HEK293 (cell line): Measurements from ENCODE around the gene SETD5.

ENCODE experiments used
- BCL11B ChIP-seq: fragments of 450-650 bp; formaldehyde crosslinking; IDR thresholded peaks from 2 replicates; pipeline ENCODE4 v1.5.1; 2016; ENCODE audit warnings: low read depth, missing biosample characterization, missing genetic modification characterization
- GFI1B ChIP-seq: fragments of 450-650 bp; formaldehyde crosslinking; IDR thresholded peaks from 2 replicates; pipeline ENCODE4 v1.5.1; 2016; ENCODE audit warnings: missing biosample characterization, missing genetic modification characterization
- GLI2 ChIP-seq: fragments of 450-650 bp; formaldehyde crosslinking; IDR thresholded peaks from 2 replicates; pipeline ENCODE4; 2017; ENCODE audit warnings: missing biosample characterization, missing genetic modification characterization, low read depth, borderline replicate concordance
- KLF1 ChIP-seq: fragments of 450-650 bp; formaldehyde crosslinking; IDR thresholded peaks from 2 replicates; pipeline ENCODE4 v1.5.1; 2016; ENCODE audit warnings: missing biosample characterization, missing genetic modification characterization
- REPIN1 ChIP-seq: fragments of 450-650 bp; formaldehyde crosslinking; IDR thresholded peaks from 2 replicates; pipeline ENCODE4 v1.5.1; 2017; ENCODE audit warnings: missing biosample characterization, missing genetic modification characterization, low read depth
- TRIM28 ChIP-seq: IDR thresholded peaks from 2 replicates; pipeline ENCODE4 v1.6.1; 2011; ENCODE audit warnings: low read length, control low read depth, borderline replicate concordance
- ZBTB48 ChIP-seq: fragments of 450-650 bp; formaldehyde crosslinking; IDR thresholded peaks from 2 replicates; pipeline ENCODE4 v1.5.1; 2016; ENCODE audit warnings: missing biosample characterization, missing genetic modification characterization
- ZNF19 ChIP-seq: fragments of 450-650 bp; formaldehyde crosslinking; IDR thresholded peaks from 2 replicates; pipeline ENCODE4; 2016; ENCODE audit warnings: missing biosample characterization, missing genetic modification characterization, low read depth
- ZNF2 ChIP-seq: fragments of 450-650 bp; formaldehyde crosslinking; IDR thresholded peaks from 2 replicates; pipeline ENCODE4 v1.5.1; 2016; ENCODE audit warnings: missing biosample characterization, missing genetic modification characterization
- ZNF223 ChIP-seq: fragments of 450-650 bp; formaldehyde crosslinking; IDR thresholded peaks from 2 replicates; pipeline ENCODE4 v1.5.1; 2016; ENCODE audit warnings: missing biosample characterization, missing genetic modification characterization
- ZNF280C ChIP-seq: fragments of 450-650 bp; formaldehyde crosslinking; IDR thresholded peaks from 2 replicates; pipeline ENCODE4 v1.5.1; 2016; ENCODE audit warnings: missing biosample characterization, missing genetic modification characterization
- ZNF324 ChIP-seq: fragments of 450-650 bp; formaldehyde crosslinking; IDR thresholded peaks from 2 replicates; pipeline ENCODE4 v1.5.1; 2016; ENCODE audit warnings: missing biosample characterization, missing genetic modification characterization
- ZNF518A ChIP-seq: fragments of 450-650 bp; formaldehyde crosslinking; conservative IDR thresholded peaks from 2 replicates; pipeline ENCODE4 v1.5.1; 2016; ENCODE audit warnings: low read depth, missing biosample characterization, missing genetic modification characterization
- ZNF549 ChIP-seq: fragments of 450-650 bp; IDR thresholded peaks from 2 replicates; pipeline ENCODE4 v1.5.1; 2018; ENCODE audit warnings: missing biosample characterization, missing genetic modification characterization, mild to moderate bottlenecking, inconsistent platforms, moderate library complexity
- ZNF560 ChIP-seq: fragments of 450-650 bp; formaldehyde crosslinking; IDR thresholded peaks from 2 replicates; pipeline ENCODE4 v1.5.1; 2017; ENCODE audit warnings: missing biosample characterization, missing genetic modification characterization, borderline replicate concordance
- ZNF645 ChIP-seq: fragments of 450-650 bp; formaldehyde crosslinking; IDR thresholded peaks from 2 replicates; pipeline ENCODE4; 2016; ENCODE audit warnings: missing biosample characterization, missing genetic modification characterization
- ZNF654 ChIP-seq: fragments of 450-650 bp; formaldehyde crosslinking; IDR thresholded peaks from 2 replicates; pipeline ENCODE4 v1.5.1; 2016; ENCODE audit warnings: low read depth, missing biosample characterization, missing genetic modification characterization
- ZNF747 ChIP-seq: fragments of 450-650 bp; formaldehyde crosslinking; IDR thresholded peaks from 2 replicates; pipeline ENCODE4 v1.5.1; 2016; ENCODE audit warnings: missing biosample characterization, missing genetic modification characterization
- ZNF785 ChIP-seq: fragments of 450-650 bp; formaldehyde crosslinking; IDR thresholded peaks from 2 replicates; pipeline ENCODE4 v1.5.1; 2016; ENCODE audit warnings: missing biosample characterization, missing genetic modification characterization
- ZNF830 ChIP-seq: fragments of 450-650 bp; IDR thresholded peaks from 2 replicates; pipeline ENCODE4 v1.5.0; 2018; ENCODE audit warnings: missing biosample characterization, missing genetic modification characterization, low read depth, mild to moderate bottlenecking, moderate library complexity
- ZNF837 ChIP-seq: fragments of 450-650 bp; formaldehyde crosslinking; IDR thresholded peaks from 2 replicates; pipeline ENCODE4 v1.5.1; 2016; ENCODE audit warnings: missing biosample characterization, missing genetic modification characterization
- TF ChIP-seq, protein P1 (sequence below): fragments of 450-650 bp; formaldehyde crosslinking; IDR thresholded peaks from 2 replicates; pipeline ENCODE4 v1.5.1; 2016; ENCODE audit warnings: missing biosample characterization, missing genetic modification characterization, borderline replicate concordance
- TF ChIP-seq, protein P2 (sequence below): fragments of 450-650 bp; formaldehyde crosslinking; IDR thresholded peaks from 2 replicates; pipeline ENCODE4 v1.5.1; 2016; ENCODE audit warnings: missing biosample characterization, missing genetic modification characterization

SETD5 gene

DNA sequence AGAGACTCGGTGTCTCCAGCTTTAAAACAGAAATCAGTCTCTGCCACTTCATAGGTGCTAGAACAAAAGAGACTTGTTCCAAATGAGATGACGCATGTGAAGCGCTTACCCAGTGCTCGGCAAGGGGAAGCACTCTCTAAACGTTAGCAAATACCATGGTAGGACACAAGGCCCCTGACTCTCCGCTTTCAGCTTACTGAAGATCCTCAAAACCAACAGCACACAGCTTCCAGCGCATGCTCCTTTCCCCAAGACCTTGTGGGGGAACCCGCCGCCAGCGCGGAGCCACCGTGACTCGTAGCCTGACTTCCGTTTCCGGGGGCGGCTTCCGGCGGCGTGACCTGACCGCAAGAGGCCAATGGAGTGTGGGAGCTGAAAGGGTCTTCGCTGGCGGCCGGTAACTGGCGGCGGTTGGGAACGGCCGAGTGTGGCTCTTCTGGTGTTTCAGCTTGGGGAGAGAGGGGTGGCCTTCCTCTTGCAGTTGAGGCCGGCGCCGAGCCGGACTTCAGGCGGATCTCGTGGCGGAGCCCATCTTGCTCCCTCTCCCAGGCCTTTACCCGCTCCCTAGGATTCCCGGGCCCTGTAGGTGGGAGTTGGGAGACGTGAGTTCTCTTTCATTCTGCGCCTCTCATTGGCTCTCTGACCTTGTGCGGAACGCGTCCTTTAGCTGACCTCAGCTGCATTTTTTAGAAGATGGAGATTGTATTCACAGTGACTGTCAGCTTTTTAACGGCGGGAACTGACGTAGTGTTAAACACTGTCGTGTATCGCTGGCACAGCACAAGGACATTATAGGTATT lies 34.5 kb upstream of the SETD5 start, which contains the start of gene THUMPD3 (continued):
- TF ChIP-seq ZNF645 (tag by site-specific recombination), result no peak
- TF ChIP-seq, protein P1, sequence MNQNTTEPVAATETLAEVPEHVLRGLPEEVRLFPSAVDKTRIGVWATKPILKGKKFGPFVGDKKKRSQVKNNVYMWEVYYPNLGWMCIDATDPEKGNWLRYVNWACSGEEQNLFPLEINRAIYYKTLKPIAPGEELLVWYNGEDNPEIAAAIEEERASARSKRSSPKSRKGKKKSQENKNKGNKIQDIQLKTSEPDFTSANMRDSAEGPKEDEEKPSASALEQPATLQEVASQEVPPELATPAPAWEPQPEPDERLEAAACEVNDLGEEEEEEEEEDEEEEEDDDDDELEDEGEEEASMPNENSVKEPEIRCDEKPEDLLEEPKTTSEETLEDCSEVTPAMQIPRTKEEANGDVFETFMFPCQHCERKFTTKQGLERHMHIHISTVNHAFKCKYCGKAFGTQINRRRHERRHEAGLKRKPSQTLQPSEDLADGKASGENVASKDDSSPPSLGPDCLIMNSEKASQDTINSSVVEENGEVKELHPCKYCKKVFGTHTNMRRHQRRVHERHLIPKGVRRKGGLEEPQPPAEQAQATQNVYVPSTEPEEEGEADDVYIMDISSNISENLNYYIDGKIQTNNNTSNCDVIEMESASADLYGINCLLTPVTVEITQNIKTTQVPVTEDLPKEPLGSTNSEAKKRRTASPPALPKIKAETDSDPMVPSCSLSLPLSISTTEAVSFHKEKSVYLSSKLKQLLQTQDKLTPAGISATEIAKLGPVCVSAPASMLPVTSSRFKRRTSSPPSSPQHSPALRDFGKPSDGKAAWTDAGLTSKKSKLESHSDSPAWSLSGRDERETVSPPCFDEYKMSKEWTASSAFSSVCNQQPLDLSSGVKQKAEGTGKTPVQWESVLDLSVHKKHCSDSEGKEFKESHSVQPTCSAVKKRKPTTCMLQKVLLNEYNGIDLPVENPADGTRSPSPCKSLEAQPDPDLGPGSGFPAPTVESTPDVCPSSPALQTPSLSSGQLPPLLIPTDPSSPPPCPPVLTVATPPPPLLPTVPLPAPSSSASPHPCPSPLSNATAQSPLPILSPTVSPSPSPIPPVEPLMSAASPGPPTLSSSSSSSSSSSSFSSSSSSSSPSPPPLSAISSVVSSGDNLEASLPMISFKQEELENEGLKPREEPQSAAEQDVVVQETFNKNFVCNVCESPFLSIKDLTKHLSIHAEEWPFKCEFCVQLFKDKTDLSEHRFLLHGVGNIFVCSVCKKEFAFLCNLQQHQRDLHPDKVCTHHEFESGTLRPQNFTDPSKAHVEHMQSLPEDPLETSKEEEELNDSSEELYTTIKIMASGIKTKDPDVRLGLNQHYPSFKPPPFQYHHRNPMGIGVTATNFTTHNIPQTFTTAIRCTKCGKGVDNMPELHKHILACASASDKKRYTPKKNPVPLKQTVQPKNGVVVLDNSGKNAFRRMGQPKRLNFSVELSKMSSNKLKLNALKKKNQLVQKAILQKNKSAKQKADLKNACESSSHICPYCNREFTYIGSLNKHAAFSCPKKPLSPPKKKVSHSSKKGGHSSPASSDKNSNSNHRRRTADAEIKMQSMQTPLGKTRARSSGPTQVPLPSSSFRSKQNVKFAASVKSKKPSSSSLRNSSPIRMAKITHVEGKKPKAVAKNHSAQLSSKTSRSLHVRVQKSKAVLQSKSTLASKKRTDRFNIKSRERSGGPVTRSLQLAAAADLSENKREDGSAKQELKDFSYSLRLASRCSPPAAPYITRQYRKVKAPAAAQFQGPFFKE (tag by site-specific recombination), result no peak
- peak; percentile 67 for TF ChIP-seq BCL11B
- TF ChIP-seq ZBTB48 (tag by site-specific recombination), result peak; percentile 97
- peak; percentile 75; the same call in 1 of the 2 replicates for TF ChIP-seq ZNF324
- TF ChIP-seq ZNF747 (tag by site-specific recombination), result no peak
- TF ChIP-seq ZNF560 (tag by site-specific recombination), result no peak
- TF ChIP-seq, protein P2, sequence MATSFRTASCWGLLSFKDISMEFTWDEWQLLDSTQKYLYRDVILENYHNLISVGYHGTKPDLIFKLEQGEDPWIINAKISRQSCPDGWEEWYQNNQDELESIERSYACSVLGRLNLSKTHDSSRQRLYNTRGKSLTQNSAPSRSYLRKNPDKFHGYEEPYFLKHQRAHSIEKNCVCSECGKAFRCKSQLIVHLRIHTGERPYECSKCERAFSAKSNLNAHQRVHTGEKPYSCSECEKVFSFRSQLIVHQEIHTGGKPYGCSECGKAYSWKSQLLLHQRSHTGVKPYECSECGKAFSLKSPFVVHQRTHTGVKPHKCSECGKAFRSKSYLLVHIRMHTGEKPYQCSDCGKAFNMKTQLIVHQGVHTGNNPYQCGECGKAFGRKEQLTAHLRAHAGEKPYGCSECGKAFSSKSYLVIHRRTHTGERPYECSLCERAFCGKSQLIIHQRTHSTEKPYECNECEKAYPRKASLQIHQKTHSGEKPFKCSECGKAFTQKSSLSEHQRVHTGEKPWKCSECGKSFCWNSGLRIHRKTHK, result no peak
- TF ChIP-seq KLF1 (tag by site-specific recombination), result no peak; the same call in 1 of the 2 replicates
- TF ChIP-seq GFI1B (tag by site-specific recombination), result no peak
- TF ChIP-seq ZNF830 (tag by site-specific recombination), result no peak
- TF ChIP-seq ZNF549 (tag by site-specific recombination), result no peak
- 0 out of 2 replicates have a peak, but pooled peaks have one; percentile 13 for TF ChIP-seq ZNF223
- TF ChIP-seq REPIN1 (tag by site-specific recombination), result 0 out of 2 replicates have a peak, but pooled peaks have one; percentile 63
- TF ChIP-seq ZNF518A (tag by site-specific recombination), result peak; percentile 100
- no peak for TF ChIP-seq ZNF837
- no peak for TF ChIP-seq GLI2 (tag by site-specific recombination)
- TF ChIP-seq ZNF2, result peak; percentile 87
- peak; percentile 64; the same call in 1 of the 2 replicates for TF ChIP-seq TRIM28
- no peak for TF ChIP-seq ZNF280C
- TF ChIP-seq ZNF654 (tag by site-specific recombination), result no peak
- no peak for TF ChIP-seq ZNF19 (tag by site-specific recombination)
- no peak for TF ChIP-seq ZNF785 (tag by site-specific recombination)
